Diencephalon (tissue), 1 donor: ENCODE results near the gene GJB3. TPM values are rescaled to one million over a fixed set of nuclear protein-coding genes. Genes with fewer than 3 reads are reported as not detected.

ENCODE experiments used
- total RNA-seq: library from RNA; depleted of rRNA; stranded (reverse); fragments of >200 nt; gene quantifications from one replicate; pipeline ENCODE4 v1.2.3, GENCODE V29; 2014

Gene GJB3
- not detected for total RNA-seq

DNA sequence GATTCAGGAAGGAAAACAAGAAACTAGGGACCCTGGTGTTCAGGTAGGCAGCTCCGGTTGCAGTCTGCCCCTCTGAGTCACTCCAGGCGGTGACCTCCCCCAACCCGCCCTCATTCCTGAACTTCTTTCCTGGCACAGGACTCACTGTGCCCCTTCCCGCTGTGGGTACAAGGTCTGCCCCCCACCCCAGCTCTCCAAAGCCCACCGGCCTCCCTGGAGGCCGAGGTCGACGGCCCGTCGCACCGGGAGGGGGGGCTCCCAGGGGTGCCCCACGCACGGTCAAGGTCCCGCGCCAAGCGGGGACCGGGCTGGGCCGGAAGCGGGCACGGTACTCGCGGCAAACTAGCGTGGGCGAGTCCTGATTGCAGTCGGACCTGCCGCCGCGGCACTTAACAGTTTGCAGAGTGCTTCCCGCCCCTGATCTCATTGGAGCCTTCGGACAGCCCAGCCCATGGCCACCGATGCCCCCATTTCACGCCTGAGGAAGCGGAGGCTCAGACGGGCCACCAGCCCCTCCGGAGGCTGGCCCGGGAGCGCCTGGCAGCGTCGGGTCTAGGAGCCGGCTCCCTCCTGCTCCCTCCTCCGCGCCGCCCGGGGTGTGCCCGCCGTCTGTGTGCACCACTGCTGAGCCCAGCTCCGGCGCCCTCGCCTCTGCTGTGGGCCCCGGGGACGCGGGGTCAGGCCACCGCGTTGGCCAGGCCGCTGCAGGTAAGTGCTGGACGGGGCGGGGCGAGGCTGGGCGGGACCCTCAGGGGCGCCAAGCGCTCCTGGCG lies at the start of gene GJB3:
Gene GJB3 (plus strand): TSS at position 144 of the 773 bp plus-strand sequence. CDS start 3,549 bp downstream, outside the sequence.

DNA sequence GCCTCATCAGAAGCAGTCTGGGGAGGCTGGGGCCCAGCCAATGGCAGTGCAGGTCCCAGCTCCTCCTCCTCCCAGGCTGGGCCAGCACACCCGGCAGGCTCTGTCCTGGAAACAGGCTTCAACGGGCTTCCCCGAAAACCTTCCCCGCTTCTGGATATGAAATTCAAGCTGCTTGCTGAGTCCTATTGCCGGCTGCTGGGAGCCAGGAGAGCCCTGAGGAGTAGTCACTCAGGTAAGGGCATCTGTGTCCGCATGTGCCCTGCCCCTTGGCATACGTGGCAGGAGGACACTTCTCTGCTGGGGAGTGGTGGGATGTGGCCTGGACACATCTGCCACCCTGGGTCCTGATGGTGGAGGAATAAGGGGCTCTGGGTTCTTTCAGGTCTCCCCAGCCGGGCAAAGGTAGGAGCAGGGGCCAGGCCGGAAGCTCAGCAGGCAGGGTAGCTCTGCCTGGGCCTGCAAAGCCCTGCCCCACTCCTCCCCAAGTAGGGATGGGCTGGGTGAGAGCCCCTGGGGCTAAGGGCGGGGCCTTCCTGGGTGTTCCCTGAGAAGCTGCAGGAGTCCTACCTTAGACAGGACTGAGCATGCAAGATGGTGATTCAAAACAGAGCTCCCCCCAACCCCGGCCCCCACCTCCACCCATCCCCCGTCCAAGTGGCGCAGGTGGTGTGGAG lies 25.9 kb upstream of the GJB3 start, which contains the start of gene GJB5:
Gene GJB5 (plus strand): TSS at position 84 of the 674 bp plus-strand sequence. CDS start 2,284 bp downstream, outside the sequence.

DNA sequence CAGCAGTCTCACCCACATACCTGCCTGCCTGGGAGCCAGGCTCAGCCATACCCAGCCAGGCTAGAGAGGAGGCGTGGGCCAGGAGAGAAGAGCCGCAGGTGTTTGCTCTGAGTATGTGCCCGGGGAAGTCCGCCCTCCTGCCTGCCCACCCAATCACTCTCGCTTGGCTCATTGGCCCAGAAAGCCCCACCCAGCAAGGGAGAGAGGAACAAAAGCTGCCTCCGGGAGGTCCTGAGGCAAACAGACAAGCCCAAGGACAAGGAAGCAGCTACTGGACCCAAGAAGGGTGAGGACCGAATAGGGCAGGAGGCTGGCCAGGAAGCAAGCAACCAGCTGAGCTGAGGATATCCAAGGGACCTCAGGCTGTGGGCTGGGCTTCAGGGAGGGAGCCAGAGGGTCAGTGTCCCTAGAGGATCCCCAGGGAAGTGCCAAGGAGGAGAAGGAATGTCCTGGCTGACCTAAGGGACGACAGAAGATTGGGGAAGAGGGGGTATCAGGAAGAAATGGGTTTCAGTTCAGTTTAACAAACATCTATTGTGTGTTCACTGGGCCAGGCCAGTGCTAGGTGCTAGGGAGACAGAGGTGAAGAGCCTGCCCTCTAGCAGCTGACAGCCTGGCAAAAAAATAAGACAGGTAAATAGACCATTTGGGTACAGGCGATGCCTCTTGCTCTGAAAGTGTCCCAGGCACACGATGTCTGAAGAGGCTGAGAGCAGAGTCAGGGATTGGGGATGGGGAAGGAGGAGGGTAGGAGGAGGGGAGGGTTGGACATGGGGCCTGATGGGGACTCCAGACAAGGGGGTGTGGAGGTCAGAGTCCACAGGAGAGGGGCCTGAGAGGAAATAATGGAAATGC lies 21.3 kb upstream of the GJB3 start, which contains the start of gene GJB4:
Gene GJB4 (plus strand): TSS at position 238 of the 855 bp plus-strand sequence. CDS start 1,515 bp downstream, outside the sequence.

DNA sequence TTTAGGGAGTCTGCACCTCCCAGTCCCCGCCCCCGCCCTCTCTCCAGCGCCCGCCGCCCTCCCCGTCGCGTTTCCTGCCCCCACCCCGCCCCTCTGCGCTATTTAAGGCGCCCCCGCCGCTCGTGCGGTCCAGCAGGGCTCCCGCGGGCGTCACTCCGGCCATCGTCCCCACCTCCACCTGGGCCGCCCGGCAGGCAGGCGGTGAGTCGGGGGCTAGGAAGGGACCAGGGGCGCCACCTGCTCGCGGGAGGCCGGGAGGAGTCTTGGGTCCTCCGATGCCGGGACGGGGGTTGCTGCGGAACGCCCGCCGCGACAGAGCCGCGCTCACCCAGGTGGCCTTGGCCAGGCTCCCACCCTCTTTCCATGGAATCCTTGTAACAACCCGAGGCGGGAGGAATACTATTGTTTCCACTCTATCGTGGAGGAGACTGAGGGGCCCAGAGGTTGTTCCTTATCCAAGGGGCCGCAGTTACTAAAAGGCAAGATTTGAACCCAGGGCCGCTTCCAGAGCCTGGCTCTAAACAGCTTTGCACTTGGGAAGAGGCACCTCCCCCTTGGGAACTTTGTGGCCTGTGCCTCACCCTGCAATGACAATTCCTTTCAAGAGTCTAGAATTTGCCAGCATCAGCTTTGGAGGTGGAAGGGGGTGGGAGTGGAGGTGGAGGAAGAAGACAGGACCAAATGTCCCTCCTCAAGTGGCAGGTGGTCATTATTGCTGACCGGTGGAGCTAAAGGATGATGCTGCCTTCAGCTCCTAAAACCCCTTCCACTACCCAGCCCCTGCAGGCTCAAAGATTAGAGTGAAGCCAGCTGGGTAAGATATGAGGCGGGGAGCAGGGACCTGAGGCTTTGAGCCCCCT lies 12.1 kb downstream of the GJB3 start, which contains the start of gene GJA4:
Gene GJA4 (plus strand): TSS at position 132 of the 860 bp plus-strand sequence. CDS start 1,215 bp downstream, outside the sequence.

Other genes starting within 250 kb of the GJB3 start
- not detected for gene GJB5, start 26.2 kb upstream of the GJB3 start, total RNA-seq
- not detected for gene GJB4, start 21.5 kb upstream of the GJB3 start, total RNA-seq
- gene GJA4, start 11.8 kb downstream of the GJB3 start, total RNA-seq: 3.9 TPM
- 14.3 TPM for gene SMIM12, start 78.5 kb downstream of the GJB3 start, total RNA-seq
- gene DLGAP3, start 148.4 kb downstream of the GJB3 start, total RNA-seq: 23.8 TPM
- 7.8 TPM for gene TMEM35B, start 204.1 kb downstream of the GJB3 start, total RNA-seq